ENCODE results near the gene GNAZ. TPM values are rescaled to one million over a fixed set of nuclear protein-coding genes. Genes with fewer than 3 reads are reported as not detected.

The GNAZ gene
- total RNA-seq, 1 experiment from 2014 or later, result 1.2 TPM

DNA sequence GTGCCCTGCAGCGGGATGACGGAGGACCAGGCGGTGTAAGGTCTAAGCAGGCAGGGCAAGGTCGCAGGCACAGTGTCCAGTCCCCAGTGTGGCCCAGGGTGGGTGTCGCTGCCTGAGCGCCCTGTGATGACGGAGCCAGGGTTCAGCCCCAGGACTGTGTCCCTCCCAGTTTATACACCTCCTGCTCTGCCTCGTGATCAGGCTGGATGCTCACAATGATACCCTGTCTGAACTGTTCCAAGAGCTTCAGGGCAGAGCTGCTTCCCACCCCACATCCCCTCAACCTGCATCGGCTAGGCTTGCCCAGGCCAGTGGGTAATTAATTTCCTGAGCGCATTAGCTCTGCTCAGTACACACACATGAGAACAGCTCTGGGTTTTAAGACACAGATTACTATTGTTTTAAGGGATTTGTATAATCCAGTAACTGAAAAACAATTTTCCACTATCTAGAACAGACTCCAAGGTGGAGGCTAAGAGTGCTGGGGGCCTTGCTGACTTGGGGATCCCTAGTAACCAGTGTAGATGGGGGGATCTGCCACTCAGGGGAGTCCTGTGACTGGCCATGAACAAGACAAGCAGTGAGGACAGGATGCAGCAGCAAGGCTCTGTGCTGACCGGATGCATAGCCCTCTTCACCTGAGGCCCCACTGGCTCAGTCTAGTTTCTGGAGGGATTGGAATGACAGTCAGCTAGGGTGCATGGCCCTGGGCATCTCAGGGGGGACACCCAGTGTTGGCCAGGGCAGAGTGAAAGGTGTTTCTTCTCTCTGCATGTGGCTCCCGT, 34.1 kb downstream of the GNAZ start:
- Histone ChIP-seq H3K27me3 (ENCODE audit: insufficient read depth, low read depth) (peaks cover 64% of the 10 kb centered on the region), H3K4me3 (no peak overlapping the region), H3K27ac (no peak overlapping the region), H3K9me3 (ENCODE audit: insufficient read depth, low read depth) (no peaks in the 10 kb centered on the region), H3K36me3 (ENCODE audit: low read depth) (no peaks in the 10 kb centered on the region), H3F3A (ENCODE audit: insufficient read depth, low read depth) (no peaks in the 10 kb centered on the region), H2AFZ (no peak overlapping the region), H3K79me2 (ENCODE audit: low read depth) (no peaks in the 10 kb centered on the region), H3K9me2 (ENCODE audit: insufficient read depth) (no peaks in the 10 kb centered on the region), H3K4me2 (no peak overlapping the region), H4K20me1 (ENCODE audit: insufficient read depth) (no peaks in the 10 kb centered on the region), H3K4me1 (replicated peaks; ENCODE audit: insufficient read depth) (no peaks in the 10 kb centered on the region)
- TF ChIP-seq EZH2 (IDR thresholded peaks at IDR 0.05; ENCODE audit: low read depth), result no peak
- TF ChIP-seq, protein P1, sequence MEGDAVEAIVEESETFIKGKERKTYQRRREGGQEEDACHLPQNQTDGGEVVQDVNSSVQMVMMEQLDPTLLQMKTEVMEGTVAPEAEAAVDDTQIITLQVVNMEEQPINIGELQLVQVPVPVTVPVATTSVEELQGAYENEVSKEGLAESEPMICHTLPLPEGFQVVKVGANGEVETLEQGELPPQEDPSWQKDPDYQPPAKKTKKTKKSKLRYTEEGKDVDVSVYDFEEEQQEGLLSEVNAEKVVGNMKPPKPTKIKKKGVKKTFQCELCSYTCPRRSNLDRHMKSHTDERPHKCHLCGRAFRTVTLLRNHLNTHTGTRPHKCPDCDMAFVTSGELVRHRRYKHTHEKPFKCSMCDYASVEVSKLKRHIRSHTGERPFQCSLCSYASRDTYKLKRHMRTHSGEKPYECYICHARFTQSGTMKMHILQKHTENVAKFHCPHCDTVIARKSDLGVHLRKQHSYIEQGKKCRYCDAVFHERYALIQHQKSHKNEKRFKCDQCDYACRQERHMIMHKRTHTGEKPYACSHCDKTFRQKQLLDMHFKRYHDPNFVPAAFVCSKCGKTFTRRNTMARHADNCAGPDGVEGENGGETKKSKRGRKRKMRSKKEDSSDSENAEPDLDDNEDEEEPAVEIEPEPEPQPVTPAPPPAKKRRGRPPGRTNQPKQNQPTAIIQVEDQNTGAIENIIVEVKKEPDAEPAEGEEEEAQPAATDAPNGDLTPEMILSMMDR (conservative IDR thresholded peaks at IDR 0.05), result no peak
- BruUV-seq (replicated peaks), result no TSS peak
- CTCF ChIA-PET, result interaction anchor here (0.6 kb wide), 1 partner anchor 1518 kb away, joined by 5 read pairs; no protein-coding TSS in a partner anchor
- intact Hi-C loops (cut with micrococcal nuclease; ENCODE audit: unreplicated experiment), result no loop called here
- POLR2A ChIA-PET (ENCODE audit: unreplicated experiment), result no interaction called here
- DNase-seq, result no peak

- Histone ChIP-seq H4K20me1 (ENCODE audit: insufficient read depth) (no peaks in the 10 kb centered on the region), H3K36me3 (ENCODE audit: low read depth) (no peaks in the 10 kb centered on the region), H3K4me2 (no peak overlapping the region), H3K27me3 (ENCODE audit: insufficient read depth, low read depth) (peaks cover 55% of the 10 kb centered on the region), H3K9me2 (ENCODE audit: insufficient read depth) (no peaks in the 10 kb centered on the region), H2AFZ (no peak overlapping the region), H3K27ac (no peak overlapping the region), H3K4me3 (no peak overlapping the region), H3K9me3 (ENCODE audit: insufficient read depth, low read depth) (no peaks in the 10 kb centered on the region), H3F3A (ENCODE audit: insufficient read depth, low read depth) (no peaks in the 10 kb centered on the region), H3K79me2 (ENCODE audit: low read depth) (no peaks in the 10 kb centered on the region), H3K4me1 (replicated peaks; ENCODE audit: insufficient read depth) (no peaks in the 10 kb centered on the region)
- TF ChIP-seq, protein P1 (conservative IDR thresholded peaks at IDR 0.05), result no peak
- no peak for TF ChIP-seq EZH2 (IDR thresholded peaks at IDR 0.05; ENCODE audit: low read depth)
- CTCF ChIA-PET, result no interaction called here
- no peak for DNase-seq
- POLR2A ChIA-PET (ENCODE audit: unreplicated experiment), result no interaction called here
- intact Hi-C loops (cut with micrococcal nuclease; ENCODE audit: unreplicated experiment), result no loop called here
- BruUV-seq (replicated peaks), result no TSS peak
These were observed 35.0 kb downstream of the GNAZ start for GRCh38 chr22:23105304-23105703.

- Histone ChIP-seq H3K9me3 (ENCODE audit: insufficient read depth, low read depth) (no peaks in the 10 kb centered on the region), H3K4me3 (no peak overlapping the region), H4K20me1 (ENCODE audit: insufficient read depth) (no peaks in the 10 kb centered on the region), H3K27ac (no peak overlapping the region), H3F3A (ENCODE audit: insufficient read depth, low read depth) (no peaks in the 10 kb centered on the region), H3K9me2 (ENCODE audit: insufficient read depth) (no peaks in the 10 kb centered on the region), H3K36me3 (ENCODE audit: low read depth) (no peaks in the 10 kb centered on the region), H3K27me3 (ENCODE audit: insufficient read depth, low read depth) (peaks cover 48% of the 10 kb centered on the region), H2AFZ (no peak overlapping the region), H3K4me1 (replicated peaks; ENCODE audit: insufficient read depth) (no peaks in the 10 kb centered on the region), H3K4me2 (no peak overlapping the region), H3K79me2 (ENCODE audit: low read depth) (no peaks in the 10 kb centered on the region)
- intact Hi-C loops (cut with micrococcal nuclease; ENCODE audit: unreplicated experiment), result no loop called here
- BruUV-seq (replicated peaks), result no TSS peak
- no peak for DNase-seq
- POLR2A ChIA-PET (ENCODE audit: unreplicated experiment), result no interaction called here
- CTCF ChIA-PET, result no interaction called here
- TF ChIP-seq, protein P1 (conservative IDR thresholded peaks at IDR 0.05), result no peak
- no peak for TF ChIP-seq EZH2 (IDR thresholded peaks at IDR 0.05; ENCODE audit: low read depth)
These were observed 35.6 kb downstream of the GNAZ start for GRCh38 chr22:23105919-23106318.
